A673 (cell line): Measurements from ENCODE around the gene SALL1. TPM values are rescaled to one million over a fixed set of nuclear protein-coding genes. Genes with fewer than 3 reads are reported as not detected.

Experiments
- BruUV-seq: library from RNA; stranded (reverse); fragments of 400-500 nt; replicated peaks from 2 replicates; lab custom pipeline; 2021; lab: Mats Ljungman, UMichigan
- CTCF ChIA-PET: fragments of 300-600 bp; sonication (Branson Sonifier 250); formaldehyde crosslinking; loops from one replicate; lab custom pipeline; 2022; ENCODE audit warnings: antibody characterized with exemption; lab: Charles Lee
- POLR2A ChIA-PET: fragments of 300-600 bp; sonication (Branson Sonifier 250); formaldehyde crosslinking; loops from one replicate; lab custom pipeline; 2022; ENCODE audit warnings: antibody characterized with exemption; ENCODE audit not compliant: low non-redundant PET; lab: Charles Lee
- DNase-seq: peaks from one replicate; pipeline ENCODE4 v3.0.0-alpha.2; 2015; ENCODE audit warnings: low spot score
- H3K27ac ChIP-seq: fragments of 200-600 bp; sonication (generic); 2 replicates; pipeline ENCODE4 v1.5.1; 2016; ENCODE audit warnings: mixed run types, low read depth, mild to moderate bottlenecking, mixed read lengths, antibody characterized with exemption, low read length; ENCODE audit not compliant: poor library complexity, severe bottlenecking
- H3K27me3 ChIP-seq: fragments of 200-600 bp; sonication (generic); replicated peaks from 2 replicates; pipeline ENCODE4 v1.6.1; 2017; ENCODE audit warnings: mixed run types, low read depth, mild to moderate bottlenecking, mixed read lengths, antibody characterized with exemption, low read length; ENCODE audit not compliant: insufficient read depth, poor library complexity
- H3K36me3 ChIP-seq: fragments of 200-600 bp; sonication (generic); 2 replicates; pipeline ENCODE4 v1.6.1; 2016; ENCODE audit warnings: mixed run types, mild to moderate bottlenecking, mixed read lengths, antibody characterized with exemption, low read length; ENCODE audit not compliant: insufficient read depth, poor library complexity, severe bottlenecking
- H3K4me1 ChIP-seq: fragments of 200-600 bp; sonication (generic); 2 replicates; pipeline ENCODE4 v1.6.1; 2017; ENCODE audit warnings: mixed run types, mild to moderate bottlenecking, mixed read lengths, antibody characterized with exemption, low read length; ENCODE audit not compliant: insufficient read depth, poor library complexity, severe bottlenecking
- H3K4me3 ChIP-seq: fragments of 200-600 bp; sonication (generic); 2 replicates; pipeline ENCODE4 v1.5.1; 2016; ENCODE audit warnings: low read depth, mixed run types, mild to moderate bottlenecking, mixed read lengths, low read length; ENCODE audit not compliant: poor library complexity, severe bottlenecking
- H3K9me3 ChIP-seq: fragments of 200-600 bp; sonication (generic); 2 replicates; pipeline ENCODE4 v1.6.1; 2016; ENCODE audit warnings: mixed run types, low read depth, mild to moderate bottlenecking, mixed read lengths, antibody characterized with exemption, low read length; ENCODE audit not compliant: poor library complexity, severe bottlenecking
- EZH2 ChIP-seq: fragments of 200-600 bp; sonication (generic); IDR thresholded peaks from 2 replicates; pipeline ENCODE4 v1.6.1; 2017; ENCODE audit warnings: borderline replicate concordance, low read depth, mild to moderate bottlenecking, mixed read lengths, antibody characterized with exemption, low read length; ENCODE audit not compliant: poor library complexity, severe bottlenecking
- intact Hi-C: fragments of 100-400 bp; cut with micrococcal nuclease; formaldehyde crosslinking; loops from one replicate; pipeline ENCODE4 v1.10.0; 2022; ENCODE audit not compliant: unreplicated experiment
- total RNA-seq: library from RNA; stranded (reverse); gene quantifications from 2 replicates; pipeline ENCODE4 v1.2.3, GENCODE V29; 2021
- TF ChIP-seq, protein P1 (sequence below): fragments of 300-800, 200-600 bp; sonication (generic); conservative IDR thresholded peaks from 2 replicates; pipeline ENCODE4 v1.5.1; 2017; ENCODE audit warnings: low read depth, mild to moderate bottlenecking, antibody characterized with exemption, low read length, moderate library complexity, mixed read lengths

Gene SALL1
- total RNA-seq, 1 experiment from 2014 or later, result 24.8 TPM

GRCh38 chr16:51095890-51096626 is 55.0 kb downstream of the SALL1 start:
- POLR2A ChIA-PET, result no interaction called here

GRCh38 chr16:51095084-51095881 is 55.8 kb downstream of the SALL1 start:
- no peak for DNase-seq
- POLR2A ChIA-PET, result no interaction called here
- no TSS peak for BruUV-seq
- no peaks in the 10 kb centered on the region for H3K36me3 ChIP-seq
- H3K27ac ChIP-seq, result no peak overlapping the region
- peaks cover 55% of the 10 kb centered on the region for H3K27me3 ChIP-seq
- intact Hi-C loops, result no loop called here
- CTCF ChIA-PET, result no interaction called here
- TF ChIP-seq EZH2, result no peak
- TF ChIP-seq, protein P1, sequence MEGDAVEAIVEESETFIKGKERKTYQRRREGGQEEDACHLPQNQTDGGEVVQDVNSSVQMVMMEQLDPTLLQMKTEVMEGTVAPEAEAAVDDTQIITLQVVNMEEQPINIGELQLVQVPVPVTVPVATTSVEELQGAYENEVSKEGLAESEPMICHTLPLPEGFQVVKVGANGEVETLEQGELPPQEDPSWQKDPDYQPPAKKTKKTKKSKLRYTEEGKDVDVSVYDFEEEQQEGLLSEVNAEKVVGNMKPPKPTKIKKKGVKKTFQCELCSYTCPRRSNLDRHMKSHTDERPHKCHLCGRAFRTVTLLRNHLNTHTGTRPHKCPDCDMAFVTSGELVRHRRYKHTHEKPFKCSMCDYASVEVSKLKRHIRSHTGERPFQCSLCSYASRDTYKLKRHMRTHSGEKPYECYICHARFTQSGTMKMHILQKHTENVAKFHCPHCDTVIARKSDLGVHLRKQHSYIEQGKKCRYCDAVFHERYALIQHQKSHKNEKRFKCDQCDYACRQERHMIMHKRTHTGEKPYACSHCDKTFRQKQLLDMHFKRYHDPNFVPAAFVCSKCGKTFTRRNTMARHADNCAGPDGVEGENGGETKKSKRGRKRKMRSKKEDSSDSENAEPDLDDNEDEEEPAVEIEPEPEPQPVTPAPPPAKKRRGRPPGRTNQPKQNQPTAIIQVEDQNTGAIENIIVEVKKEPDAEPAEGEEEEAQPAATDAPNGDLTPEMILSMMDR, result no peak
- H3K9me3 ChIP-seq, result peaks cover 4% of the 10 kb centered on the region
- no peak overlapping the region for H3K4me3 ChIP-seq
- no peaks in the 10 kb centered on the region for H3K4me1 ChIP-seq

More at GRCh38 chr16:51095890-51096626, 55.0 kb downstream of the SALL1 start:
- Histone ChIP-seq H3K9me3 (peaks cover 4% of the 10 kb centered on the region), H3K4me3 (no peak overlapping the region), H3K27ac (no peak overlapping the region), H3K4me1 (no peaks in the 10 kb centered on the region), H3K27me3 (peaks cover 55% of the 10 kb centered on the region), H3K36me3 (no peaks in the 10 kb centered on the region)
- CTCF ChIA-PET, result no interaction called here
- DNase-seq, result no peak
- intact Hi-C loops, result no loop called here
- no TSS peak for BruUV-seq
- TF ChIP-seq, protein P1, result no peak
- TF ChIP-seq EZH2, result no peak

- no peak for TF ChIP-seq EZH2
- TF ChIP-seq, protein P1, result no peak
- Histone ChIP-seq H3K27me3 (peaks cover 46% of the 10 kb centered on the region), H3K27ac (no peak overlapping the region), H3K4me3 (no peak overlapping the region), H3K9me3 (peaks cover 4% of the 10 kb centered on the region), H3K4me1 (no peaks in the 10 kb centered on the region), H3K36me3 (no peaks in the 10 kb centered on the region)
- POLR2A ChIA-PET, result no interaction called here
- CTCF ChIA-PET, result no interaction called here
- intact Hi-C loops, result no loop called here
- no peak for DNase-seq
- BruUV-seq, result no TSS peak
Measured at GRCh38 chr16:51093726-51094280, 57.3 kb downstream of the SALL1 start.
